ENCODE data around the gene PSAT1. TPM values are rescaled to one million over a fixed set of nuclear protein-coding genes. Genes with fewer than 3 reads are reported as not detected.

PSAT1 gene
- total RNA-seq, 6 experiments from 2014 or later = 34.2 to 117 (median 89.3) TPM

- no peaks in the 10 kb centered on the region for H3K27me3 ChIP-seq
- no peak overlapping the region for H3K27ac ChIP-seq
- H3K36me3 ChIP-seq = peaks cover 0 to 33% (median 5%) of the 10 kb centered on the region in 4 donors
- 100% methylated on average over 1 of the region's 11 CpGs for WGBS (ENCODE audit: insufficient coverage, low coverage, low lambda C conversion rate, missing lambda C conversion rate)
- TF ChIP-seq POLR2A (IDR thresholded peaks at IDR 0.05) = no peak
- no peak overlapping the region for H3K4me3 ChIP-seq
- ATAC-seq (no peak), DNase-seq (no peak)
- H3K9me3 ChIP-seq = no peaks in the 10 kb centered on the region
- intact Hi-C loops (cut with DNase I) = loop anchor here in 1 of 2 donors (10.0 kb wide), 1 partner anchor 62 kb away; no protein-coding TSS in a partner anchor
- H3K4me1 ChIP-seq = no peaks in the 10 kb centered on the region
Measured at GRCh38 chr9:78316166-78316892, 19.4 kb downstream of the PSAT1 start.

- no peaks in the 10 kb centered on the region for H3K9me3 ChIP-seq
- no peak for DNase-seq
- H3K4me3 ChIP-seq = no peak overlapping the region
- peaks cover 0 to 30% (median 5%) of the 10 kb centered on the region in 4 donors for H3K36me3 ChIP-seq
- H3K27ac ChIP-seq = no peak overlapping the region
- H3K4me1 ChIP-seq = no peaks in the 10 kb centered on the region
- 98% methylated on average over 4 of the region's 6 CpGs for WGBS (ENCODE audit: insufficient coverage, low coverage, low lambda C conversion rate, missing lambda C conversion rate)
- no peaks in the 10 kb centered on the region for H3K27me3 ChIP-seq
- intact Hi-C loops (cut with DNase I) = loop anchor here in 1 of 2 donors (10.0 kb wide), 1 partner anchor 65 kb away; no protein-coding TSS in a partner anchor
- no peak for ATAC-seq
- TF ChIP-seq POLR2A (IDR thresholded peaks at IDR 0.05) = no peak
- TF ChIP-seq CTCF (IDR thresholded peaks at IDR 0.05) = no peak
Measured at GRCh38 chr9:78319197-78320029, 22.5 kb downstream of the PSAT1 start.

- ATAC-seq = no peak
- intact Hi-C loops (cut with DNase I) = no loop called here
Measured at GRCh38 chr9:78320030-78320693, 23.2 kb downstream of the PSAT1 start.

GRCh38 chr9:78320875-78321496 lies 24.1 kb downstream of the PSAT1 start:
- no peaks in the 10 kb centered on the region for H3K27me3 ChIP-seq
- no peaks in the 10 kb centered on the region for H3K9me3 ChIP-seq
- TF ChIP-seq POLR2A (IDR thresholded peaks at IDR 0.05) = no peak
- no peak for TF ChIP-seq CTCF (IDR thresholded peaks at IDR 0.05)
- no peak overlapping the region for H3K4me3 ChIP-seq
- 72% methylated on average over 3 of the region's 4 CpGs for WGBS (ENCODE audit: insufficient coverage, low coverage, low lambda C conversion rate, missing lambda C conversion rate)
- ATAC-seq (peak in 3 of 4 donors; percentile 26 to 58 (median 34)), DNase-seq (peak in 1 of 3 donors; percentile 56)
- H3K4me1 ChIP-seq = peaks cover 0 to 10% (median 0%) of the 10 kb centered on the region in 4 donors
- H3K27ac ChIP-seq = no peak overlapping the region
- intact Hi-C loops (cut with DNase I) = no loop called here
- H3K36me3 ChIP-seq = peaks cover 0 to 27% (median 5%) of the 10 kb centered on the region in 4 donors

More at GRCh38 chr9:78320030-78320693, 23.2 kb downstream of the PSAT1 start:
- TF ChIP-seq POLR2A (IDR thresholded peaks at IDR 0.05) = no peak
- TF ChIP-seq CTCF (IDR thresholded peaks at IDR 0.05) = no peak
- no peak overlapping the region for H3K27ac ChIP-seq
- H3K4me3 ChIP-seq = no peak overlapping the region
- peaks cover 0 to 6% (median 0%) of the 10 kb centered on the region in 4 donors for H3K4me1 ChIP-seq
- 79% methylated on average over 4 of the region's 4 CpGs for WGBS (ENCODE audit: insufficient coverage, low coverage, low lambda C conversion rate, missing lambda C conversion rate)
- H3K36me3 ChIP-seq = peaks cover 0 to 30% (median 5%) of the 10 kb centered on the region in 4 donors
- H3K9me3 ChIP-seq = no peaks in the 10 kb centered on the region
- no peak for DNase-seq
- no peaks in the 10 kb centered on the region for H3K27me3 ChIP-seq
